HUES6 (cell line): ENCODE data around the gene KATNBL1.

ENCODE experiments used
- H3K27ac ChIP-seq: 2 replicates; pipeline ENCODE4 v1.7.0; 2013; ENCODE audit warnings: low read depth, mild to moderate bottlenecking, low read length, inconsistent platforms
- H3K27me3 ChIP-seq: 2 replicates; pipeline ENCODE4 v1.6.1; 2013; ENCODE audit warnings: low read length; ENCODE audit not compliant: control insufficient read depth, insufficient read depth
- H3K36me3 ChIP-seq: 2 replicates; pipeline ENCODE4 v1.6.1; 2013; ENCODE audit warnings: low read length; ENCODE audit not compliant: control insufficient read depth, insufficient read depth
- H3K4me1 ChIP-seq: 2 replicates; pipeline ENCODE4 v1.6.1; 2013; ENCODE audit warnings: low read length; ENCODE audit not compliant: control insufficient read depth, insufficient read depth
- H3K4me3 ChIP-seq: 2 replicates; pipeline ENCODE4 v1.5.1; 2013; ENCODE audit warnings: low read depth, low read length
- H3K9ac ChIP-seq: one replicate; pipeline ENCODE4 v1.6.1; 2013; ENCODE audit warnings: mild to moderate bottlenecking, low read length
- H3K9me3 ChIP-seq: 2 replicates; pipeline ENCODE4 v1.6.1; 2013; ENCODE audit warnings: low read depth, low read length; ENCODE audit not compliant: control insufficient read depth, insufficient read depth

KATNBL1 gene

DNA sequence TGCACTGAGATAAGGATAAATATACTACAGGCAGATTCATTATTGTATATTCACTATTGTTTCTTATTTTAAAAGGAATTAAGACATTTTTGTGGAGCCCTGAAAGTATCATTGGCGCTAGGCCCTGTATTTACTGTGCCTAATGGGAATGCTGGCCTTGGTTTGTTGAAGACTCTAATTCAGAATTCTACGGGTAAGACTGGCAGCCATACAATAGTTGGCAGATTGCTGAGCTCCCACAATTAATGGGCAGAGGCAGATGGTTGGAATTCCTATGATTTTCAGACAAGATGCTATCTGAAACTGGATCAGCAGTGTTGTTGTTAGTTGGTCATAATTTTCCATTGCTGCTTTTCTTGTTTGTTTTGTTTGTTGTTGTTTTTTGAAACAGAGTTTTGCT, 93.3 kb downstream of the KATNBL1 start:
- Histone ChIP-seq H3K27ac (no peak overlapping the region), H3K4me3 (no peak overlapping the region), H3K4me1 (no peaks in the 10 kb centered on the region), H3K27me3 (no peaks in the 10 kb centered on the region), H3K36me3 (no peaks in the 10 kb centered on the region), H3K9ac (no peak overlapping the region), H3K9me3 (no peaks in the 10 kb centered on the region)

DNA sequence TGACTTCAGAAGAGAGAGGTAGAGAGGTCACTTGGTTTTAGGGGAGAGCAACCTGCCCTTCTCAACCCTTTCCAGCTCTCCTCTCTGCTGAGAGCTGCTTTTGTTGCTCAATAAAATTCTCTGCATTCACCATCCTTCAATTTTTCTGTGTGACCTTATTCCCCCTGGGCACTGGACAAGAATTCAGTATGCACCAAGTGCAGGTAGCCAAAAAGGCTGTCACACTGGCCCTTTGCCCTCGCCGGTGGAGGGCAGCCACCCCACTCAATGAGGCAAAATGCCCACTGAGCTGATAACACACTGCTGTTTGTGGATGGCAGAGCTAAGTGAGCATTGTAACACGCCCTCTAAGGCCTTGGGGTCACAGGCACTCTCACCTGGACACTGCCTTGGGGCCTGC, 95.2 kb downstream of the KATNBL1 start:
- H3K4me1 ChIP-seq = peaks cover 2% of the 10 kb centered on the region; the same call in 1 of the 2 replicates
- H3K36me3 ChIP-seq = no peaks in the 10 kb centered on the region
- no peaks in the 10 kb centered on the region for H3K9me3 ChIP-seq
- H3K27me3 ChIP-seq = no peaks in the 10 kb centered on the region
- no peak overlapping the region for H3K4me3 ChIP-seq
- H3K9ac ChIP-seq = no peak overlapping the region
- H3K27ac ChIP-seq = no peak overlapping the region

DNA sequence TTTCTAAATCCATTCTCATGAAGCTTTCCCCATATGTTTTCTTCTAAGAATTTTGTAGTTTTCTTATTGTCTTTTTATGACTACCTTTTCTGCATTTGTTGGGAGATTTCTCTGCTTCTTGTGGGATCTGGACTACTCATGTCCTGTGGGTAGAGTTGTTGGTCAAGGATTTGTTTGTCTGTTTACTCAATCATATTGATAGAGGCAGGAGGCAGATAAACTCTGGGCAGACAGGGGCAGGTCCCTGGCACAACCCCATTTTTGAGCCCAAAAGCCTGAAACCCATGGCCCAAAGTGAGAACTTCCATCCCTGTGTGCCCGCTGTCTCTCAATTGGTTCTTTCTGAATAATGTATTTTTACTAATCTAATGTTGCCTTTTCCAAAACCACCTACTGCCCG, 95.7 kb downstream of the KATNBL1 start:
- H3K27ac ChIP-seq = no peak overlapping the region
- no peaks in the 10 kb centered on the region for H3K9me3 ChIP-seq
- no peak overlapping the region for H3K4me3 ChIP-seq
- no peak overlapping the region for H3K9ac ChIP-seq
- no peaks in the 10 kb centered on the region for H3K36me3 ChIP-seq
- H3K4me1 ChIP-seq = peaks cover 2% of the 10 kb centered on the region; the same call in 1 of the 2 replicates
- no peaks in the 10 kb centered on the region for H3K27me3 ChIP-seq

DNA sequence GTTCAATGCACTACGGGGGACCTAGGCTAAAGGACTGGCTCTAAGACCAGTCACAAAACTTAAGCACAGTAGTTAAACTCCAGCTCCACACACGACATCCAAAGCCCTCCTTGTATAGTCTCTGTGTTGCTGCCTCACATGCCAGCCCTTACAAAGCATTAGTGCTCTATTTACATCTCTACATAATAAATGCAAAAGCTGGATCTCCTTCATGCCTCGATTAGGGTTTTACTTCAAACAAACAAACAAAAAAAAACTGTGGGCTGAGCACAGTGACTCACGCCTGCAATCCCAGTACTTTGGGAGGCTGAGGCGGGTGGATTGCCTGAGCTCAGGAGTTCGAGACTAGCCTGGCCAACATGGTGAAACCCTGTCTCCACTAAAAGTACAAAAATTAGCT, 98.4 kb downstream of the KATNBL1 start:
- H3K27me3 ChIP-seq = no peaks in the 10 kb centered on the region
- no peaks in the 10 kb centered on the region for H3K9me3 ChIP-seq
- H3K9ac ChIP-seq = no peak overlapping the region
- peaks cover 2% of the 10 kb centered on the region; the same call in 1 of the 2 replicates for H3K4me1 ChIP-seq
- no peak overlapping the region for H3K27ac ChIP-seq
- no peak overlapping the region for H3K4me3 ChIP-seq
- no peaks in the 10 kb centered on the region for H3K36me3 ChIP-seq

DNA sequence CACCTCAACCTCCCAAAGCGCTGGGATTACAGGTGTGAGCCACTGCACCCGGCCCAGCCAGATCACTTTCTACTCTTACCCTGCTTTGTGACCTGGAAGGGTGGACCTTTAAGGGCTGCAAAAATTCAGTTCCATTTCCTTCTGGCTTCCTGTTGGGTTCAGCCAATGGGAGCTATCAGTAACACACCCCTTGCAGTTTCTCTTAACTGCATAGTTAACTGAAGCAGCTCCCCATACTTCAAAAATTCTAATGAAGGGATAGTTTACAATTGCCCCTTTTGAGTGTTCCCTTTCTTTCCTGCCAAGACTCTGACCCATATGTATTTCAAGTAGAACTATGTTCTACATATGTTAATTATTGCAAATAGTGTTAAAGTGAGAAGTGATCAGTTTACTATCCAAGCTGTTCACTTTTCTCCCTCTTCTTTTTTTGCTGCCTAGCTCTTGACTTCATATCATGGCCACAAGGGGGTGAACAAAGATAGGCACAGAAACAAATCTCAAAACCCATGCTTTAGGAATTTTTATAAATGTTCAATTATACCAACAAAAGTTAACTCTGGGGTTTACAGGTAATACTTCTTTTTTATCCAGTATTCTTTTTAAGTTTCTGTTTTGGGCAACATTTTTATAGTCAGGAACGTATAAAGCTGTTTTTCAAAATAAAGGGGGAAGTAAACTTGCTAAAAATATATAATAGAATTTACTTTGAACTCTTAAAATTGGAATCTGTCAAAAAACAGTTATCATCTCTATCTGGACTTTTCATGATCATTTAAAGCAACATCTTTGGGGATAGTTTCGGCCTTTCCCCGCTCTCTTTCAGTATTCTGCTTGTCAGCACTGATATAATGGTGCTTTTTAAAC, 99.9 kb downstream of the KATNBL1 start:
- Histone ChIP-seq H3K4me1 (peaks cover 2% of the 10 kb centered on the region; the same call in 1 of the 2 replicates), H3K9ac (no peak overlapping the region), H3K4me3 (no peak overlapping the region), H3K27ac (no peak overlapping the region), H3K36me3 (no peaks in the 10 kb centered on the region), H3K27me3 (no peaks in the 10 kb centered on the region), H3K9me3 (no peaks in the 10 kb centered on the region)

DNA sequence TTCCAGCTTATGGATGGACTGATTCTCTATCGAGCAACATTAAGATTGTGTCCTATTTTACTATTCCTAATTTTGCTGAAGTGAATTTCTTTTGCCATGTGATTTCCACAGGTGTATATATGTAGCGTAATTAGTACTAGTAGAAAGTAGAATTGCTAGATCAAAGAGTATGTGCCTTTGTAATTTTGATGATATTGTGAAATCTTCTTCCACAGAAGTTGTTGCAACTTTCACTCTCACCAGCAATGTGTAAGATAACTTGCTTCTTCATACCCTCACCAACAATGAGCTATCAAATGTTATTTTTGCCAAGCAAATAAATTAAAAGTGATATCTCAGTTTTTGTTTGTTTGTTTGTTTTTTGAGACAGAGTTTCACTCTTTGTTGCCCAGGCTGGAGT, 102.6 kb downstream of the KATNBL1 start:
- Histone ChIP-seq H3K4me3 (no peak overlapping the region), H3K9ac (no peak overlapping the region), H3K27me3 (no peaks in the 10 kb centered on the region), H3K4me1 (peaks cover 2% of the 10 kb centered on the region; the same call in 1 of the 2 replicates), H3K27ac (no peak overlapping the region), H3K36me3 (no peaks in the 10 kb centered on the region), H3K9me3 (no peaks in the 10 kb centered on the region)

DNA sequence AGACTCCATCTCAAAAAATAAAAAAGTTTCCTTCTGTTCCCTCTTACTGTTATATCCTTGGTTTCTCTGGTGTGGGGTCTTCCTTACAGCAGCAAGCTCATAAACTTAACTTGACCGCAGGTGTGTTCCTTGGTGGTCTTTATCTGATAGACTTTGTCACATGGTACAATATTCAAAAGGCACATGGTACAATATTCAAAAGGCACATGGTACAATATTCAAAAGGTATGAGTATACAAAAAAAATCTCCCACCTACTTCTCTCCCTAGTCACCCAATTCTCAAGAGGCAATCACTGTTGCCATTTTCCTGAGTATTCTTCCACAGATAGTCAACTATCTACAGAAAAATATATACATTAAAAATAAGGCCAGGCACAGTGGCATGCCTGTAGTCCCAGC, 103.5 kb downstream of the KATNBL1 start:
- Histone ChIP-seq H3K9me3 (no peaks in the 10 kb centered on the region), H3K9ac (no peak overlapping the region)

DNA sequence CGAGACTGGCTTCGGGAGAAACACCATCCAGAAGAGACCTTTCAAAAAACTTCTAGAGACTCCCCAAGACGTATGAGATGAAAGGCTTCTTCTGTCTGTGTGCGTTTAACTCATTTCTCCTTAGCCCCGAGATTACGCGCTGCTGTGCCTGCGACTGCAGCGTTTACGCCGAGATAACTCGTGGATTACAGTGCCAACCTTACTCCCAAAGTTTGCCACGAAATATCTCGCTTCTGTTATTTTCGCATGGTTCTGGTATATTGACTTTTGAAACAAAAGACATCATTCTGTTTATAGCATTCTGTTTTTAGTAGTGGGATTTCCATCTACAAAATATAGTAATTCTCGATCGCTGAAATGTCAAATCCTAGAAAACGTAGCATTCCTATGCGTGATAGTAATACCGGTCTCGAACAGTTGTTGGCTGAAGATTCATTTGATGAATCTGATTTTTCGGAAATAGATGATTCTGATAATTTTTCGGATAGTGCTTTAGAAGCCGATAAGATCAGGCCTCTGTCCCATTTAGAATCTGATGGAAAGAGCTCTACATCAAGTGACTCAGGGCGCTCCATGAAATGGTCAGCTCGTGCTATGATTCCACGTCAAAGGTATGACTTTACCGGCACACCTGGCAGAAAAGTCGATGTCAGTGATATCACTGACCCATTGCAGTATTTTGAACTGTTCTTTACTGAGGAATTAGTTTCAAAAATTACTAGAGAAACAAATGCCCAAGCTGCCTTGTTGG, 107.5 kb downstream of the KATNBL1 start:
- peak overlapping the region; percentile 69 for H3K9ac ChIP-seq
- no peak overlapping the region for H3K27ac ChIP-seq
- no peaks in the 10 kb centered on the region for H3K27me3 ChIP-seq
- H3K9me3 ChIP-seq = no peaks in the 10 kb centered on the region
- H3K36me3 ChIP-seq = no peaks in the 10 kb centered on the region
- H3K4me1 ChIP-seq = no peaks in the 10 kb centered on the region
- H3K4me3 ChIP-seq = peak overlapping the region; percentile 98

More for the DNA sequence above, 103.5 kb downstream of the KATNBL1 start:
- no peak overlapping the region for H3K27ac ChIP-seq
- H3K4me1 ChIP-seq = peaks cover 2% of the 10 kb centered on the region; the same call in 1 of the 2 replicates
- no peak overlapping the region for H3K4me3 ChIP-seq
- H3K36me3 ChIP-seq = no peaks in the 10 kb centered on the region
- no peaks in the 10 kb centered on the region for H3K27me3 ChIP-seq

DNA sequence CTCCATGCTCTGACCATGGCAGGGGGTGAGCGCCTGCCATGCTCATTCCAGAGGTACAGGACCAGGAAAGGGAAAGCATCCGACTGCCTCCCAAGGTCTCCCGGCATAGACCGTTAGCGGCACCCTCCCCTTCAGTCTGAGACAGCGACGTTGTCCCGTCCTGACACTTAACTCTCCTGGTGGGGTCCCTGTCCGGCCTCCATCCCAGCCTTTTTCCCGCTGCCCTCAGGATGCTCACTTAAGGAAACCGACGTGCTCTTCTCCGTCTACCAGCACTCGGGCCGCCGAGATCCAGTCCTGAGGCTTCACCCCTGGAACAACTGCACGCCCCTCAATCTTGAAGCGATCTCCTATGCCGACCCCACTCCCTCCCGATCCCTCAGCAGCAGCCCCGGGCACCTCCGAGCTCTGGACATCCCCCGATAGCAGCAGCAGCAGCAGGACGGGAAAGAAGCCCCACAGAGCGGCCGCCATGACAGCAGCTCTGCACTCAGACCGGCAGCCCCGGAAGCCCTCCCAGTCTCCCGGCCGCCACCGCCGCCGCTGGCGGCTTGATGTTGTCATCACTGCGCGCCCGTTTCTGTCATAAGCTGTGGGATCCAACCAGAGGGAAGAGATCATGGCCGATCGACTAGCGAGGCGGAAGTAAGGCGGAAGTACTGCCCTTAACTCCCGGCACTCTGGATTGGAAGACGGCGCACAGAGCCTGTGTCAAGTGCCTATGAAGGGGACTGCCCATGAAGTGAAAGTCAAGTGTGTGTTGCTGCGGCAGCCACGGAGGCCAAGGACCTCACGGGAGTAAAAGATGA, 108.3 kb downstream of the KATNBL1 start, which contains the start of the genes EMC7 and PGBD4:
Gene EMC7, minus strand, starts transcription at position 497 of the 809 bp plus-strand sequence. Its CDS starts 23 bp downstream, at position 474.
Gene PGBD4, plus strand, starts transcription at position 718 of the 809 bp plus-strand sequence. CDS start 449 bp downstream, outside the sequence.
- Histone ChIP-seq H3K9ac (peak within 1 kb of the TSS; percentile 93), H3K36me3 (no peaks in the 10 kb centered on the region), H3K27ac (0 out of 2 replicates have a peak within 1 kb of the TSS, but pooled peaks have one; percentile 5), H3K27me3 (no peaks in the 10 kb centered on the region), H3K9me3 (no peaks in the 10 kb centered on the region), H3K4me1 (no peaks in the 10 kb centered on the region), H3K4me3 (peak within 1 kb of the TSS; percentile 98)

DNA sequence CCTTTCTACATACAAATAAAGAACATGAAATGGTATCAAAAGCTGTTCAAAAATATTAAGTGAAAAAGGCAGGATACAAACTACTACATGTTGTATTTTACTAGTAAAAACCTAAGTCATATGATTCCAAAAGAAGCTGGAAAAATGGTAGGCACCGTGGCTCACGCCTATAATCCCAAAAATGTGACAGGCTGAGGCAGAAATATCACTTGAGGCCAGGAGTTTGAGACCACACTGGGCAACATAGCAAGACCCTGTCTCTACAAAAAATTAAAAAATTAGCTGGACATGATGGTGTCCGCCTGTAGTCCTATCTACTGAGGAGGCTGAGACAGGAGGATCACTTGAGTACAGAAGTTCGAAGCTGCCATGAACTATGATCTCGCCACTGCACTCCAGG, 110.0 kb downstream of the KATNBL1 start:
- no peak overlapping the region for H3K4me3 ChIP-seq
- H3K27me3 ChIP-seq = no peaks in the 10 kb centered on the region
- no peaks in the 10 kb centered on the region for H3K9me3 ChIP-seq
- no peaks in the 10 kb centered on the region for H3K4me1 ChIP-seq
- no peak overlapping the region for H3K9ac ChIP-seq
- no peak overlapping the region for H3K27ac ChIP-seq
- peaks cover 10% of the 10 kb centered on the region for H3K36me3 ChIP-seq
